ENCODE data around the gene HKDC1.
"Not testable (repeated sequence)": the region's sequence is repeated elsewhere in the genome, so short reads cannot be mapped to it uniquely, and the experiment has no call there.

The HKDC1 gene

DNA sequence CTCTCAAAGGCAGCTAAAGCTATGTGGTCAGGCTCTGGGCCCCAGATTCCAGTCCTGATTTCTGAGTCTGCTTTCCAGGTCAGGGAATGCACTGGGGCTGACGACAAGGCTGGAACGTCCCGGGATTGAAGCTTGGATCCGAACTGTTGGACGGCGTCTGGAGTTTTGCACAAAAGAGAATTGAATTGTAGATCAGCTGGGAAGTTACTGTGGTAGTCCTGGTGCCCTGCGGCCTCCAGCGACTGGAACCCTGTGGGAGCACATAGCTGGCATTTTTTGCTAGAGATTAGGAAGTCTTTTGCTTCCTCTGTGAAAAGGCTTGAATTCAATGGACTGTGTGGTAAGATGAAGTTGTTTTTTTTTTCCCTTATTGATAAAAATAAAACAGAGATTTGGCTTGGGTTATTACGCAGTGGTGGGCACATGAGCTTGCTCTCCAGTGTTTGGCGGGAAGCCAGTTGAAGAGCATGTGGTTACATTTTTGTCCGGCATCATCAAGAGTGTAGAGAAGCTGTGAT lies 58.4 kb downstream of the HKDC1 start, which contains the start of gene HK1:
Gene HK1 (plus strand): TSS at position 51 of the 518 bp plus-strand sequence.
- DNase-seq (ENCODE audit: low read depth, low spot score), result no peak

GRCh38 chr10:69279110-69279509 lies 59.0 kb downstream of the HKDC1 start:
- DNase-seq (ENCODE audit: low read depth, low spot score), result no peak

DNA sequence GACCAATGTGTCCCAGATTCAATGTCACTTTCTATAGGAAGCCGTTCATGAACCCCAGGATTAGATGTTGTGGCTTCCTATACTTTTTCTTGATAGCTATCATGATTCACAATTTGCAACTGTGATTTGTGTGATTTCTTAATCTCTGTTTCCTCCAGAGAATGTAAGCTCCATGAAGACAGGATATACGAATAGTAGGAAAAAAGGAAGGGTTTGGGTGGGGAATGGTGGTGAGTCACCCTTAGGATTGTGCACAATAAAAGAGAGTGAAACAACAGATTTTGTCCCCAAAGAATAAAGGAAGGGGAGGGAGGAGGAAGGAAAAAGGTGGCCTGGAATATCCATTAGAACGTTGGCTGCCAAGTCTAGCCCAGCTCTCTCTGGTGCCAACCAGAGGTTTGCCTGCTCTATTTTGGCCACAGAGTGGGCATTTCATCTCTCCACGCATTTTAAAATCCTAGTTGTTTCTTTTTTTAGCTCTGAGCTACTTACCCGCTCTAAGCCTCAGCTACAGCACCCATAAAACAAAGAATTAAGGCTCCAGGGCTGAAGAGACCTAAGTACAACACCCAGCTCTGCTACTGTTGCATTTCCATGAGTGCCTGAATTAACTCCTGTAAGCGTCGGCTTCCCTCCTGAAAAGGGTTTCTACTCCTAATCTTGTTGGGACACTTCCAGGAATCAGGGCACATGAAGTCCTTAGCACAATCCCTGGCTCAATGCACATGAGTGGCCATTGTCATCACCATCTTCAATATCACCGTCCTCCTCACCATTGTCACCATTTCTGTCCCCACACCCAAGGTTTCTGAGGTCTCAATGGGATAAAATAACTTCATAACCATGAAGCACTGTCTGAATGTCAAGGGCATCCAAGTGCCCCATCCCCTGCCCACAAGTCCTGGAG lies 61.6 kb downstream of the HKDC1 start:
- no peak for DNase-seq (ENCODE audit: low read depth, low spot score)

DNA sequence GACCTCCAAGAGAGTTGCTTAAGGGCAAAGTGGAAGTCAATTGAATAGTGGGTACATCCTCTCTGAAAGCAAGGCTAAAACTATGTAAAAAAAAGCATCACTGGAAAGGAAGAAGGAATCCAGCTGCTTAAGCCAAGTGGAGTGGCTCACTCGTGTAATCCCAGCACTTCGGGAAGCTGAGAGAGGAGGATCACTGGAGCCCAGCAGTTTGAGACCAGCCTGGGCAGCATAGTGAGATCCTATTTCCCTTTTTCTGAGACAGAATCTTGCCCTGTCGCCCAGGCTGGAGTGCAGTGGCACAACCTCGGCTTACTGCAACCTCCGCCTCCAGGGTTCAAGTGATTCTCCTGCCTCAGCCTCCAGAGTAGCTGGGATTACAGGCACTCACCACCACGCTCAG lies 64.3 kb downstream of the HKDC1 start:
- not testable (repeated sequence) for DNase-seq (ENCODE audit: low read depth, low spot score)

GRCh38 chr10:69285699-69286098 lies 65.6 kb downstream of the HKDC1 start:
- DNase-seq (ENCODE audit: low read depth, low spot score), result no peak

- DNase-seq (ENCODE audit: low read depth, low spot score), result no peak
Observed at GRCh38 chr10:69287181-69287580, 67.0 kb downstream of the HKDC1 start.

GRCh38 chr10:69290993-69291392 lies 70.9 kb downstream of the HKDC1 start:
- no peak for DNase-seq (ENCODE audit: low read depth, low spot score)

GRCh38 chr10:69292459-69292858 lies 72.3 kb downstream of the HKDC1 start:
- no peak for DNase-seq (ENCODE audit: low read depth, low spot score)

- no peak for DNase-seq (ENCODE audit: low read depth, low spot score)
Observed at GRCh38 chr10:69295027-69295636, 75.0 kb downstream of the HKDC1 start.

GRCh38 chr10:69303632-69304051 lies 83.5 kb downstream of the HKDC1 start:
- no peak for DNase-seq (ENCODE audit: low read depth, low spot score)

GRCh38 chr10:69306421-69306820 lies 86.3 kb downstream of the HKDC1 start:
- no peak for DNase-seq (ENCODE audit: low read depth, low spot score)

- DNase-seq (ENCODE audit: low read depth, low spot score), result no peak
Observed at GRCh38 chr10:69307434-69307833, 87.3 kb downstream of the HKDC1 start.

GRCh38 chr10:69308304-69308703 lies 88.2 kb downstream of the HKDC1 start:
- not testable (repeated sequence) for DNase-seq (ENCODE audit: low read depth, low spot score)

DNA sequence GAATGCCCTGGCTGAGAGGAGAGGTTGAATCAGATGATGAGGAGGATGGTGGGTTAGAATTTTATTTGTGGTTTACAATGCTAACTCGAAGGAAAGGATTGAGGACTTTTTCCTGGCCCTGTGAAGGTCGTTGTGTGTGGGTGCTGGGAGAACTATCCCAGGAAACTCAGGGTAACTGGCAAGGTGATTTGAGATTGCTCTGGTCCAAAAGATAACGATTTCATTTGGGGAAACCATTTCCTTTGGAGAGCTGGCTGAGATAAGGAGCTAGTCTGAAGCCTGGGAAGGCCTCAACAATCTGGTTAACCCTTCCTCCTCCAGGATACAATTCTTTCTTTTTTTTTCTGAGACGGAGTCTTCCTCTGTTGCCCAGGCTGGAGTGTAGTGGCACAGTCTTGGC lies 91.2 kb downstream of the HKDC1 start:
- no peak for DNase-seq (ENCODE audit: low read depth, low spot score)

DNA sequence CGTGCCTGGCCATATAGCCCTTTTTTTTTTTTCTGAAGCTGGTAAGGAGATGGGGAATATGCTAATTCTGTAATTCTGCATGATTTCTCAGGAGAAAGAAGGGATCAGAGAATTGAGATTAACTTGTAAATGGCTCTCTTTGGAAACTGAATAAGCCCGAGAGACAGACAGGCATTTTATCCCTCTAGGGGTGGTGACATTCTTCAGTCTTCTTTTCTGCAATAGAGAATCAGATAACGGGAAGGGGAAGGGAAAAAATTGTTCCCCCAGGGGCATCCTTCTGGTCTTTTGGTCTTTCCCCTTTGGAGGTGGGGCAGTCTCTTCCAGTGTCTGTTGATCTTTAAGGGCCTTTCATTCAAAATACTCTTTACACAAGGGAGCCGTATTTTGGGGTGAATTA lies 92.4 kb downstream of the HKDC1 start:
- no peak for DNase-seq (ENCODE audit: low read depth, low spot score)

DNA sequence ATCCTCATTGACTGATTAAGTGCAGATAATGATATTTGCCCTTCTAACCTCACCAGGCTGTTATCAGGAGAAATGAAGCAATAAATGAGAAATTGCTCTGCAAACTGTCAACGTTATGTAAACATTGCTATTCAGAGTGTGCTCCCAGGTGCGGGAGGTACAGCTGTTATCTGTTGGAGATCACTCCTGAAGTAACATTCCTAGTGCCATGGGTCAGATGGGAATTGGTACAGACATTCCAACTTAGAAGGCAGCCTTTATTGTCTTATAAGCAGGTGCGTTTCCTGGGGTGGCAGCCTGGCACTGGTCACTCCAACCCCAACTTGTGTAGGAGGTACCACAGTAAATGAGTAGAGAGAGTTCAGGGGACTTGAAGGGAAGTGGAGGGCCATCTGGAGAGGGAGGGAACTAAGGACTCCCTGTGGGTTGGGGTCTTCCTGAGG lies 95.0 kb downstream of the HKDC1 start:
- DNase-seq (ENCODE audit: low read depth, low spot score), result no peak

DNA sequence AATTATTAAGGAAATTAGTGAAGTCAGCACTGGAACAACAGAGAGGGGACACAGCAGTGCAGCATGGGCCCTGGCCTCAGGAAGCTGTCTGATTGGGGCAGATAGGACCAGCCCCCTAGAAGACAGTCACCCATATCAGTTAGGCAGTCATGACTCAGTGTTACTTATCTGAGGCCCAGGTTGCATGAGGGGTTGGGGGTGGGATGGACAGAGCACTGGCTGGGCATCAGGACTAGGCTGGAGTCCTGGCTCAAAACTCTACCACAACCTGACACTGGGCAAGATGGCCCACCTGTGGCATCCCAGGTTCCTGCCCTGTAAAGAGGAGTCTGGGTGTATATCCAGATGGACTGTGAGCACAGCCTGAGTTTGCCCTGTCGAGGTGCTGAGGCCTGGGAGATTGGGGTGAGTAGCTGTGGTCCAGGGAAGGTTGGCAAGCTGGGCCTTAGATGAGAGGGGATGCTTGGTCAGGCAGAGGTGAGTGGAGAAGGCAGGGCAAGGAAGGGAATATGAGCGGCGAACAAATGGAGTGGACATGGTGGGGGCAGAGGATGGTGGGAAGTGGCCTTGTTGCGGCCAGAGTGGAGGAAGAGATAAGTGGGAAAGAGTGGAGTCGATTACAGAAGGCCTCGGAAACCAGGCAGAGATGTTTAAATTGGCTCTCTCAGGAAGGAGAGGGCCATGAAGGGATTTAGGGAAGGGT lies 95.6 kb downstream of the HKDC1 start:
- DNase-seq (ENCODE audit: low read depth, low spot score), result no peak

- DNase-seq (ENCODE audit: low read depth, low spot score), result no peak
Observed at GRCh38 chr10:69316313-69317059, 96.4 kb downstream of the HKDC1 start.
